DND-41 (cell line): ENCODE data around the gene KCNN3.

Experiments
- CTCF ChIP-seq: IDR thresholded peaks from 2 replicates; pipeline ENCODE4 v1.5.1; 2012; ENCODE audit warnings: borderline replicate concordance, low read length, moderate library complexity, mild to moderate bottlenecking; ENCODE audit not compliant: poor library complexity, severe bottlenecking; ENCODE audit errors: extremely low read depth
- EZH2 ChIP-seq: IDR thresholded peaks from 3 replicates; pipeline ENCODE4 v1.6.1; 2012; ENCODE audit warnings: borderline replicate concordance, low read depth, mild to moderate bottlenecking, moderate library complexity, low read length, inconsistent platforms; ENCODE audit not compliant: severe bottlenecking

GRCh38 chr1:154745286-154745731 is 124.8 kb downstream of the KCNN3 start:
- no peak for TF ChIP-seq CTCF
- no peak for TF ChIP-seq EZH2
